Measurements from ENCODE around the gene SRGAP2B. TPM values are rescaled to one million over a fixed set of nuclear protein-coding genes. Genes with fewer than 3 reads are reported as not detected.
"Not testable (repeated sequence)": the region's sequence is repeated elsewhere in the genome, so short reads cannot be mapped to it uniquely, and the experiment has no call there.

The SRGAP2B gene
- polyA plus RNA-seq, 3 donors: 5.8 to 25.5 (median 7.0) TPM

DNA sequence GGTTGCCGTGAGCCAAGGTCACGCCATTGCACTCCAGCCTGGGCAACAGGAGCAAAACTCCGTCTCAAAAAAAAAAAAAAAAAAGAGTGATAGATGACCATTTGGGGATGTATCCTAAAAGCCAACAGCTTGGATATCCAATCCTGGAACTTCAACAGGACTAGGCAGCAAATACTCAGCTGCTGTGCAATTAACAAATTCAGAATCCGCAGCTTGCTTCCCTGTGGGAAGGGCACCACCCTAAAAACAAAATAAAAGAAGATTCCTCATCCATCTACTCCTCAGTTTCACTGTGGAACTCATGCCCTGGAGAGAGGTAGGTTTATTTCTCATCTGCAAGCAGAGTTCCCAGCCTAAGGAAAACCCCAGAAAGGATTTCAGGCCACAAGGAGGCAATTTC, 73.4 kb downstream of the SRGAP2B start:
- H2AFZ ChIP-seq (ENCODE audit: insufficient read depth, low read depth, low read length, poor library complexity, severe bottlenecking); intact Hi-C loops (cut with micrococcal nuclease); H3K27ac ChIP-seq (ENCODE audit: low read depth in 1 of 2, low read length in 2 of 2); H3K4me1 ChIP-seq (ENCODE audit: control insufficient read depth in 1 of 2, insufficient read depth in 2 of 2, low read length in 2 of 2); H3K9me3 Mint-ChIP-seq; H3K9me3 ChIP-seq (replicated peaks in 1 of 2; ENCODE audit: control insufficient read depth in 1 of 2, insufficient read depth in 1 of 2, low read length in 2 of 2); H3K79me2 ChIP-seq (ENCODE audit: insufficient read depth, low read length); H3K9ac ChIP-seq (ENCODE audit: insufficient read depth, low read length, poor library complexity, severe bottlenecking); H3K4me2 ChIP-seq (replicated peaks; ENCODE audit: extremely low read depth, low read length, poor library complexity, severe bottlenecking); H3K27me3 ChIP-seq (ENCODE audit: control insufficient read depth in 2 of 2, insufficient read depth in 2 of 2, low read length in 2 of 2); H3K27me3 Mint-ChIP-seq (ENCODE audit: low read depth in 3 of 3); H3K36me3 ChIP-seq (replicated peaks in 1 of 2; ENCODE audit: control insufficient read depth in 1 of 2, insufficient read depth in 2 of 2, low read length in 2 of 2); H4K20me1 ChIP-seq (ENCODE audit: insufficient read depth, low read length); H3K27ac Mint-ChIP-seq; DNase-seq; H3K4me1 Mint-ChIP-seq; H3K4me3 ChIP-seq (replicated peaks in 1 of 3; ENCODE audit: low read depth in 2 of 3, low read length in 3 of 3); H3K36me3 Mint-ChIP-seq; H3K4me3 Mint-ChIP-seq: not testable (repeated sequence)
- WGBS (ENCODE audit: insufficient coverage): no CpG with 5 or more reads among the region's 4 CpGs

DNA sequence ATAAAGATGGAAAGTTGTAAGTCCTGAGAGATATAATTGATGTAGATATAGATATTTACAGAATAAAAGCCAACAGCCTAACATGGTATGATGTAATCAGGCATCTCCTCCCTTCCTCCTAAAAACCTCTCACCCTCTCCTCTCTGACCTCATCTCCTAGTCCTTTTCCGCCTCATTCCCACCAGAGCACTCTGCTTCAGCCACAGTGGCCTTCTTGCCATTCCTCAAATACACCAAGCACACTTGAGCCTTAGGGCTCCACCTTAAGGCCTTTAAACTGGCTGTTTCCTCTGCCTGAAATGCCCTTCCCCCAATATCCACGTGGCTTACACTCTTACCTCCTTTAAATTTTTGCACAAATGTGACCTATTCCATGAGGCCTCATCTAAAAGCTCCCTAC, 75.4 kb downstream of the SRGAP2B start:
- H3K9me3 Mint-ChIP-seq; H3K4me2 ChIP-seq (replicated peaks; ENCODE audit: extremely low read depth, low read length, poor library complexity, severe bottlenecking); H3K4me3 Mint-ChIP-seq; H3K4me3 ChIP-seq (replicated peaks in 1 of 3; ENCODE audit: low read depth in 2 of 3, low read length in 3 of 3); H3K9me3 ChIP-seq (replicated peaks in 1 of 2; ENCODE audit: control insufficient read depth in 1 of 2, insufficient read depth in 1 of 2, low read length in 2 of 2); DNase-seq; H3K36me3 ChIP-seq (replicated peaks in 1 of 2; ENCODE audit: control insufficient read depth in 1 of 2, insufficient read depth in 2 of 2, low read length in 2 of 2); H3K4me1 Mint-ChIP-seq; intact Hi-C loops (cut with micrococcal nuclease); H3K27ac ChIP-seq (ENCODE audit: low read depth in 1 of 2, low read length in 2 of 2); H3K9ac ChIP-seq (ENCODE audit: insufficient read depth, low read length, poor library complexity, severe bottlenecking); H3K27me3 Mint-ChIP-seq (ENCODE audit: low read depth in 3 of 3); H3K79me2 ChIP-seq (ENCODE audit: insufficient read depth, low read length); H4K20me1 ChIP-seq (ENCODE audit: insufficient read depth, low read length); H3K4me1 ChIP-seq (ENCODE audit: control insufficient read depth in 1 of 2, insufficient read depth in 2 of 2, low read length in 2 of 2); H2AFZ ChIP-seq (ENCODE audit: insufficient read depth, low read depth, low read length, poor library complexity, severe bottlenecking); H3K27me3 ChIP-seq (ENCODE audit: control insufficient read depth in 2 of 2, insufficient read depth in 2 of 2, low read length in 2 of 2); H3K36me3 Mint-ChIP-seq: not testable (repeated sequence)
- H3K27ac Mint-ChIP-seq: peak overlapping the region in 6 of 7 donors; percentile 24 to 86 (median 72)
- 50% methylated on average over 1 of the region's 2 CpGs for WGBS (ENCODE audit: insufficient coverage)

GRCh38 chr1:145017725-145018124, 77.4 kb downstream of the SRGAP2B start:
- H3K4me3 Mint-ChIP-seq; H3K9ac ChIP-seq (ENCODE audit: insufficient read depth, low read length, poor library complexity, severe bottlenecking); H3K27me3 ChIP-seq (ENCODE audit: control insufficient read depth in 2 of 2, insufficient read depth in 2 of 2, low read length in 2 of 2); H3K36me3 Mint-ChIP-seq; H3K27ac Mint-ChIP-seq; intact Hi-C loops (cut with micrococcal nuclease); H3K27ac ChIP-seq (ENCODE audit: low read depth in 1 of 2, low read length in 2 of 2); H3K9me3 ChIP-seq (replicated peaks in 1 of 2; ENCODE audit: control insufficient read depth in 1 of 2, insufficient read depth in 1 of 2, low read length in 2 of 2); H3K27me3 Mint-ChIP-seq (ENCODE audit: low read depth in 3 of 3); H3K9me3 Mint-ChIP-seq; H4K20me1 ChIP-seq (ENCODE audit: insufficient read depth, low read length); H3K79me2 ChIP-seq (ENCODE audit: insufficient read depth, low read length); H3K36me3 ChIP-seq (replicated peaks in 1 of 2; ENCODE audit: control insufficient read depth in 1 of 2, insufficient read depth in 2 of 2, low read length in 2 of 2); H2AFZ ChIP-seq (ENCODE audit: insufficient read depth, low read depth, low read length, poor library complexity, severe bottlenecking); H3K4me2 ChIP-seq (replicated peaks; ENCODE audit: extremely low read depth, low read length, poor library complexity, severe bottlenecking); H3K4me1 ChIP-seq (ENCODE audit: control insufficient read depth in 1 of 2, insufficient read depth in 2 of 2, low read length in 2 of 2); H3K4me3 ChIP-seq (replicated peaks in 1 of 3; ENCODE audit: low read depth in 2 of 3, low read length in 3 of 3): not testable (repeated sequence)
- WGBS (ENCODE audit: insufficient coverage): no CpG with 5 or more reads among the region's 2 CpGs
- H3K4me1 Mint-ChIP-seq: peaks cover 11% of the 10 kb centered on the region
- peak; percentile 4 to 32 (median 30) for DNase-seq

DNA sequence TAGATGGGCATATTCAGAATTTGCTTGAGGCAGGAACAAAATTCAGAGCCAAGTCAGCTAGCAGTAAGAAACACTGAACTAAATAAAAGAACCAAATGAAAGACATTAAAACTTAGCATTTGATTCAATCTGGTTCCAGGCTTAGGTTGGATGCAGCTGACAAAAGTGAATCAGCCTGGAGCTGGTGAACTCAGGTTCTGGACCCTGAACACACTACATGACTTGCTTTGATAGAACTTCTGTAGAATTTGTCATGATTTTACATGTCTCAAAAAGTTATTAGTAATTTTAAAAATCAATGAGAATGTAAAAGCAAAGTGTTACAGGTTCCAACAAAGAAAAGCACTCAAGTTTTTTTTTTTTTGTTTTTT, 78.7 kb downstream of the SRGAP2B start:
- H4K20me1 ChIP-seq (ENCODE audit: insufficient read depth, low read length); H3K36me3 Mint-ChIP-seq; DNase-seq; H3K79me2 ChIP-seq (ENCODE audit: insufficient read depth, low read length); H3K36me3 ChIP-seq (replicated peaks in 1 of 2; ENCODE audit: control insufficient read depth in 1 of 2, insufficient read depth in 2 of 2, low read length in 2 of 2); H3K9ac ChIP-seq (ENCODE audit: insufficient read depth, low read length, poor library complexity, severe bottlenecking); intact Hi-C loops (cut with micrococcal nuclease); H3K4me3 Mint-ChIP-seq; H3K27me3 Mint-ChIP-seq (ENCODE audit: low read depth in 3 of 3); H3K9me3 ChIP-seq (replicated peaks in 1 of 2; ENCODE audit: control insufficient read depth in 1 of 2, insufficient read depth in 1 of 2, low read length in 2 of 2); H3K4me1 Mint-ChIP-seq; H2AFZ ChIP-seq (ENCODE audit: insufficient read depth, low read depth, low read length, poor library complexity, severe bottlenecking); H3K4me3 ChIP-seq (replicated peaks in 1 of 3; ENCODE audit: low read depth in 2 of 3, low read length in 3 of 3); H3K9me3 Mint-ChIP-seq; H3K27ac Mint-ChIP-seq; H3K4me2 ChIP-seq (replicated peaks; ENCODE audit: extremely low read depth, low read length, poor library complexity, severe bottlenecking); H3K4me1 ChIP-seq (ENCODE audit: control insufficient read depth in 1 of 2, insufficient read depth in 2 of 2, low read length in 2 of 2); H3K27ac ChIP-seq (ENCODE audit: low read depth in 1 of 2, low read length in 2 of 2); H3K27me3 ChIP-seq (ENCODE audit: control insufficient read depth in 2 of 2, insufficient read depth in 2 of 2, low read length in 2 of 2): not testable (repeated sequence)

Data from CD14-positive monocyte (primary cell).